PC-3 (cell line): Measurements from ENCODE around the gene EVC. TPM values are rescaled to one million over a fixed set of nuclear protein-coding genes. Genes with fewer than 3 reads are reported as not detected.

Experiments used
- ATAC-seq: fragments of 200-7000 bp; cut with Tn5 transposase; 2 replicates; pipeline ENCODE4 v1.9.1; 2020; ENCODE audit warnings: mild to moderate bottlenecking, moderate library complexity
- BruUV-seq: library from RNA; stranded (reverse); fragments of 400-500 nt; replicated peaks from 2 replicates; lab custom pipeline; 2021; lab: Mats Ljungman, UMichigan
- CTCF ChIA-PET: fragments of 300-600 bp; sonication (Branson Sonifier 250); formaldehyde crosslinking; loops from one replicate; lab custom pipeline; 2022; ENCODE audit warnings: antibody characterized with exemption; lab: Charles Lee
- POLR2A ChIA-PET: fragments of 300-600 bp; sonication (Branson Sonifier 250); formaldehyde crosslinking; loops from one replicate; lab custom pipeline; 2022; ENCODE audit warnings: antibody characterized with exemption; ENCODE audit not compliant: unreplicated experiment; lab: Charles Lee
- DNase-seq: peaks from one replicate; pipeline ENCODE4 v3.0.0-alpha.2; 2015
- H2AFZ ChIP-seq: fragments of 300-600 bp; sonication (generic); 2 replicates; pipeline ENCODE4 v1.6.0; 2016; ENCODE audit warnings: antibody characterized with exemption, low read length
- H3F3A ChIP-seq: fragments of 300-600 bp; sonication (generic); one replicate; pipeline ENCODE4 v1.6.0; 2017; ENCODE audit warnings: antibody characterized with exemption, low read length, control low read depth, mild to moderate bottlenecking; ENCODE audit not compliant: unreplicated experiment
- H3K27ac ChIP-seq: fragments of 300-600 bp; sonication (generic); 2 replicates; pipeline ENCODE4 v1.5.1; 2016; ENCODE audit warnings: mild to moderate bottlenecking, low read length
- H3K27me3 ChIP-seq: fragments of 300-600 bp; sonication (generic); 2 replicates; pipeline ENCODE4 v1.6.1; 2016; ENCODE audit warnings: low read length, mixed read lengths
- H3K36me3 ChIP-seq: fragments of 300-600 bp; sonication (generic); 2 replicates; pipeline ENCODE4 v1.6.1; 2016; ENCODE audit warnings: low read depth, mixed run types, low read length, mixed read lengths
- H3K4me1 ChIP-seq: fragments of 300-600 bp; sonication (generic); 2 replicates; pipeline ENCODE4 v1.5.1; 2016; ENCODE audit warnings: low read length; ENCODE audit not compliant: insufficient read depth
- H3K4me2 ChIP-seq: fragments of 300-600 bp; sonication (generic); 2 replicates; pipeline ENCODE4 v1.6.0; 2016; ENCODE audit warnings: low read length
- H3K4me3 ChIP-seq: fragments of 300-600 bp; sonication (generic); 2 replicates; pipeline ENCODE4 v1.5.1; 2016; ENCODE audit warnings: mild to moderate bottlenecking, low read length, mixed read lengths
- H3K79me2 ChIP-seq: fragments of 300-600 bp; sonication (generic); 2 replicates; pipeline ENCODE4 v1.6.1; 2017; ENCODE audit warnings: low read length, mixed read lengths
- H3K9ac ChIP-seq: fragments of 300-600 bp; sonication (generic); 2 replicates; pipeline ENCODE4 v1.6.0; 2016; ENCODE audit warnings: mild to moderate bottlenecking, low read length
- H3K9me2 ChIP-seq: fragments of 300-600 bp; sonication (generic); replicated peaks from 2 replicates; pipeline ENCODE4 v1.6.1; 2016; ENCODE audit warnings: mixed run types, low read length, mixed read lengths
- H3K9me3 ChIP-seq: fragments of 300-600 bp; sonication (generic); 2 replicates; pipeline ENCODE4 v1.6.1; 2016; ENCODE audit warnings: low read length, mixed read lengths
- H4K20me1 ChIP-seq: fragments of 300-600 bp; sonication (generic); 2 replicates; pipeline ENCODE4 v1.6.1; 2016; ENCODE audit warnings: low read length, mixed read lengths
- CTCF ChIP-seq: fragments of 300-600 bp; sonication (generic); conservative IDR thresholded peaks from 2 replicates; pipeline ENCODE4 v1.5.1; 2017; ENCODE audit warnings: antibody characterized with exemption, low read depth, mild to moderate bottlenecking, low read length
- EZH2 ChIP-seq: fragments of 300-600 bp; sonication (generic); IDR thresholded peaks from one replicate; pipeline ENCODE4 v1.6.1; 2017; ENCODE audit warnings: antibody characterized with exemption, mild to moderate bottlenecking, low read length; ENCODE audit not compliant: unreplicated experiment
- EZH2phosphoT487 ChIP-seq: fragments of 300-600 bp; sonication (generic); IDR thresholded peaks from 2 replicates; pipeline ENCODE4 v1.6.1; 2018; ENCODE audit warnings: mild to moderate bottlenecking, antibody characterized with exemption, low read length, borderline replicate concordance
- intact Hi-C: fragments of 100-400 bp; cut with micrococcal nuclease; formaldehyde crosslinking; loops from 2 replicates; pipeline ENCODE4 v1.9.0; 2023
- total RNA-seq: library from RNA; depleted of rRNA; stranded (reverse); fragments of >200 nt; gene quantifications from 2 replicates; pipeline ENCODE4 v1.2.3, GENCODE V29; 2014

EVC gene
- total RNA-seq, 1 experiment from 2014 or later = 22.7 TPM

- DNase-seq = peak; percentile 87
- Histone ChIP-seq H2AFZ (no peak overlapping the region), H3K36me3 (peaks cover 23% of the 10 kb centered on the region), H3K9me2 (no peaks in the 10 kb centered on the region), H3K27ac (peak overlapping the region; percentile 98), H3K9me3 (no peaks in the 10 kb centered on the region), H4K20me1 (no peaks in the 10 kb centered on the region), H3K4me1 (peaks cover 19% of the 10 kb centered on the region), H3K4me3 (no peak overlapping the region), H3K9ac (peak overlapping the region; percentile 80), H3K4me2 (peak overlapping the region; percentile 67), H3F3A (no peaks in the 10 kb centered on the region), H3K27me3 (no peaks in the 10 kb centered on the region), H3K79me2 (no peaks in the 10 kb centered on the region)
- TF ChIP-seq CTCF = no peak
- no peak for TF ChIP-seq EZH2phosphoT487
- TF ChIP-seq EZH2 = no peak
- ChIA-PET POLR2A (interaction anchor here (0.6 kb wide), 1 partner anchor 1500 kb away, joined by 5 read pairs; no protein-coding TSS in a partner anchor), CTCF (no interaction called here)
- intact Hi-C loops = loop anchor here (5.0 kb wide), 1 partner anchor 111 kb away; no protein-coding TSS in a partner anchor
- no TSS peak for BruUV-seq
- ATAC-seq = peak; percentile 75
Observed at GRCh38 chr4:5747738-5748375, 36.9 kb downstream of the EVC start.

- DNase-seq (no peak), ATAC-seq (no peak)
- H3F3A ChIP-seq = no peaks in the 10 kb centered on the region
- no TSS peak for BruUV-seq
- ChIA-PET CTCF (no interaction called here), POLR2A (no interaction called here)
- no peaks in the 10 kb centered on the region for H4K20me1 ChIP-seq
- H3K4me2 ChIP-seq = no peak overlapping the region
- peaks cover 32% of the 10 kb centered on the region for H3K4me1 ChIP-seq
- H3K79me2 ChIP-seq = no peaks in the 10 kb centered on the region
- H3K9ac ChIP-seq = no peak overlapping the region
- H3K27ac ChIP-seq = no peak overlapping the region
- no peak overlapping the region for H3K4me3 ChIP-seq
- H3K9me2 ChIP-seq = no peaks in the 10 kb centered on the region
- intact Hi-C loops = loop anchor here (5.0 kb wide), 1 partner anchor 112 kb away; no protein-coding TSS in a partner anchor
- no peak for TF ChIP-seq EZH2
- TF ChIP-seq CTCF = no peak
- TF ChIP-seq EZH2phosphoT487 = no peak
- H2AFZ ChIP-seq = no peak overlapping the region
- H3K9me3 ChIP-seq = no peaks in the 10 kb centered on the region
- H3K27me3 ChIP-seq = no peaks in the 10 kb centered on the region
- peaks cover 10% of the 10 kb centered on the region; the same call in 1 of the 2 replicates for H3K36me3 ChIP-seq
Observed at GRCh38 chr4:5749568-5749967, 38.6 kb downstream of the EVC start.
